GM12891 (cell line): ENCODE measurements around the gene C14orf39.
"Not testable (repeated sequence)": the region's sequence is repeated elsewhere in the genome, so short reads cannot be mapped to it uniquely, and the experiment has no call there.

Source experiments
- POLR2A ChIP-seq: IDR thresholded peaks from 2 replicates; pipeline ENCODE4 v1.6.1; 2011; ENCODE audit warnings: low read depth, low read length, control low read depth
- POLR2AphosphoS5 ChIP-seq: IDR thresholded peaks from 2 replicates; pipeline ENCODE4 v1.6.1; 2011; ENCODE audit warnings: low read depth, low read length, control low read depth
- SPI1 ChIP-seq: IDR thresholded peaks from 2 replicates; pipeline ENCODE4 v1.6.1; 2011; ENCODE audit warnings: low read depth, low read length, control low read depth
- TAF1 ChIP-seq: IDR thresholded peaks from 2 replicates; pipeline ENCODE4 v1.6.1; 2011; ENCODE audit warnings: low read depth, low read length, control low read depth

DNA sequence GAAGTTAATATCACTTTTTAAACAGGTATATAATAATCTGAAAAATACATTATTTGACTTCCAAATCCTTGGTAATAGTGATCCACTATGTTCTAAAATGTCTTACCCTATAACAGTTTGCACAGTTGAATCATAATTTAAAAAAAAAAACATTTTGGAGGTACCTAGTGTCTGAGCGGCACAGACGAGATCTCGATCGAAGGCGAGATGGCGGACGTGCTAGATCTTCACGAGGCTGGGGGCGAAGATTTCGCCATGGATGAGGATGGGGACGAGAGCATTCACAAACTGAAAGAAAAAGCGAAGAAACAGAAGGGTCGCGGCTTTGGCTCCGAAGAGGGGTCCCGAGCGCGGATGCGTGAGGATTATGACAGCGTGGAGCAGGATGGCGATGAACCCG lies 88.3 kb downstream of the C14orf39 start:
- not testable (repeated sequence) for TF ChIP-seq TAF1, POLR2A, POLR2AphosphoS5, SPI1
